ENCODE results near the gene LRP6. TPM values are rescaled to one million over a fixed set of nuclear protein-coding genes. Genes with fewer than 3 reads are reported as not detected.
A peak's percentile ranks its signal among the peaks of the same experiment; 100 is the strongest.

Gene LRP6
- total RNA-seq, 1 donor from 2014 or later = 41.9 TPM

DNA sequence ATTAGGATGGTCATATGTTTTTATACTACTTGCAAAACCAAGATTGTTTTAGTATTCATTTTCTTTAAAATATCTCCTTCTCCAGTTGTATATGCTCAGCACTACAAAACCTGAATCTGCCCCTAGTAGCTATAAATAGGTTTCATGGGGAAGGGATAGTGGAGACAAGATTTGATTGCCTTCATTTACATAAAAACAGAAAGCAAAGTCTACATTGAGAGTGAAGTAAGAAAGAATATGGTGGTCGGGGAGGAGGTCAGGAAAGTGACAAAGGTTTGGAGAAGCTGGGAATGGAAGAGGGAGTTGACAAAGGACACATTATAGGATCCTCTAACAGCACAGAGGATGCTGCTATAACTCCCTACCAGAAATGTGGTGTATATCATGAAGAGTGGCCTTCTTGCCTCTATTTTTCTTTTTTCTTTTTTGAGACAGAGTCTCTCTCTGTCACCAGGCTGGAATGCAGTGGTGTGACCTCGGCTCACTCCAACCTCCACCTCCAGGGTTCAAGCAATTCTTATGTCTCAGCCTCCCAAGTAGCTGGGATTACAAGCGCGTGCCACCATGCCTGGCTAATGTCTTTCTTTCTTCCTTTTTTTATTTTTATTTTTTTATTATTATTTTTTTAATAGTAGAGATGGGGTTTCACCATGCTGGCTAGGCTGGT is 6.6 kb upstream of the LRP6 start:
- no peaks in the 10 kb centered on the region for H3K9me3 Mint-ChIP-seq (ENCODE audit: unreplicated experiment)
- TF ChIP-seq, protein P1, sequence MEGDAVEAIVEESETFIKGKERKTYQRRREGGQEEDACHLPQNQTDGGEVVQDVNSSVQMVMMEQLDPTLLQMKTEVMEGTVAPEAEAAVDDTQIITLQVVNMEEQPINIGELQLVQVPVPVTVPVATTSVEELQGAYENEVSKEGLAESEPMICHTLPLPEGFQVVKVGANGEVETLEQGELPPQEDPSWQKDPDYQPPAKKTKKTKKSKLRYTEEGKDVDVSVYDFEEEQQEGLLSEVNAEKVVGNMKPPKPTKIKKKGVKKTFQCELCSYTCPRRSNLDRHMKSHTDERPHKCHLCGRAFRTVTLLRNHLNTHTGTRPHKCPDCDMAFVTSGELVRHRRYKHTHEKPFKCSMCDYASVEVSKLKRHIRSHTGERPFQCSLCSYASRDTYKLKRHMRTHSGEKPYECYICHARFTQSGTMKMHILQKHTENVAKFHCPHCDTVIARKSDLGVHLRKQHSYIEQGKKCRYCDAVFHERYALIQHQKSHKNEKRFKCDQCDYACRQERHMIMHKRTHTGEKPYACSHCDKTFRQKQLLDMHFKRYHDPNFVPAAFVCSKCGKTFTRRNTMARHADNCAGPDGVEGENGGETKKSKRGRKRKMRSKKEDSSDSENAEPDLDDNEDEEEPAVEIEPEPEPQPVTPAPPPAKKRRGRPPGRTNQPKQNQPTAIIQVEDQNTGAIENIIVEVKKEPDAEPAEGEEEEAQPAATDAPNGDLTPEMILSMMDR (IDR thresholded peaks at IDR 0.05) = no peak
- DNase-seq (ENCODE audit: extremely low spot score, unreplicated experiment) = no peak
- no peaks in the 10 kb centered on the region for H3K27me3 Mint-ChIP-seq (ENCODE audit: unreplicated experiment)
- H3K4me3 Mint-ChIP-seq (ENCODE audit: unreplicated experiment) = no peak overlapping the region
- H3K27ac Mint-ChIP-seq (ENCODE audit: unreplicated experiment) = no peak overlapping the region
- H3K36me3 Mint-ChIP-seq (ENCODE audit: unreplicated experiment) = no peaks in the 10 kb centered on the region
- peaks cover 11% of the 10 kb centered on the region for H3K4me1 Mint-ChIP-seq (ENCODE audit: unreplicated experiment)

DNA sequence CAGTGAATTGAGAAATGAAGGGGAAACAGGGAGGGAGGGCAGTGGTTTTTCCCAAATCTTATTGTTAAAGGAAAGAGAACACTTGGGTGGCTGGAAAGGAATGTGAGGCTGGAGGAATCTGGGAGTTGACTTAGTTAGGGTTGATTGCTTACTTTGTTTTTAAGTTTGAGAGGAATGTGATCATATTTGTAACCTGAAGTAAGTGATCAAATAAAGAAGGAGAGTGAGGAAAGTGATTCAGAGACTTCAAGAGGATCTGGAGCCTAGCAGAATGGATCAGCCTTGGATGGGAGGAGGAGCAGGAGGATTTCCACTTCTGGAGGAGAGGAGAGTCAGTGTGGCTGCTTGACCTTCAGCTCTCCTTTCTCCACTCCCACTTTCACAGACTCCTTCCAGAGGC is 6.0 kb upstream of the LRP6 start:
- Mint-ChIP-seq H3K4me1 (ENCODE audit: unreplicated experiment) (peaks cover 11% of the 10 kb centered on the region), H3K4me3 (ENCODE audit: unreplicated experiment) (no peak overlapping the region), H3K27me3 (ENCODE audit: unreplicated experiment) (no peaks in the 10 kb centered on the region), H3K36me3 (ENCODE audit: unreplicated experiment) (no peaks in the 10 kb centered on the region), H3K27ac (ENCODE audit: unreplicated experiment) (peak overlapping the region; percentile 39), H3K9me3 (ENCODE audit: unreplicated experiment) (no peaks in the 10 kb centered on the region)
- TF ChIP-seq, protein P1 (IDR thresholded peaks at IDR 0.05) = no peak
- DNase-seq (ENCODE audit: extremely low spot score, unreplicated experiment) = no peak

DNA sequence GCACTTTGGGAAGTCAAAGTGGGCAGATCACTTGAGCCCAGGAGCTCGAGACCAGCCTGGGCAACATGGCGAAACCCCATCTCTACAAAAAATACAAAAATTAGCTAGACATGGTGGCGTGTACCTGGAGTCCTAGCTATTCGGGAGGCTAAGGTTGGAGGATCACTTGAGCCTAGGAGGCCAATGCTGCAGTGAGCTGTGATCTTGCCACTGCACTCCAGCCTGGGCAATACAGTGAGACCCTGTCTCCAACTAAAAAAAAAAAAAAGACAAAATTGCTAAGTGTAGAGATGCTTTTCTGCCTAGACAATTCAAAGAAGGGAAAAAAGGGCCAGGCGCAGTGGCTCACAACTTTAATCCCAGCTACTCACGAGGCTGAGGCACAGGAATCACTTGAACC is 3.4 kb upstream of the LRP6 start:
- no peak overlapping the region for H3K4me3 Mint-ChIP-seq (ENCODE audit: unreplicated experiment)
- TF ChIP-seq, protein P1 (IDR thresholded peaks at IDR 0.05) = no peak
- no peaks in the 10 kb centered on the region for H3K27me3 Mint-ChIP-seq (ENCODE audit: unreplicated experiment)
- H3K27ac Mint-ChIP-seq (ENCODE audit: unreplicated experiment) = no peak overlapping the region
- DNase-seq (ENCODE audit: extremely low spot score, unreplicated experiment) = no peak
- H3K36me3 Mint-ChIP-seq (ENCODE audit: unreplicated experiment) = no peaks in the 10 kb centered on the region
- peaks cover 18% of the 10 kb centered on the region for H3K4me1 Mint-ChIP-seq (ENCODE audit: unreplicated experiment)
- no peaks in the 10 kb centered on the region for H3K9me3 Mint-ChIP-seq (ENCODE audit: unreplicated experiment)

DNA sequence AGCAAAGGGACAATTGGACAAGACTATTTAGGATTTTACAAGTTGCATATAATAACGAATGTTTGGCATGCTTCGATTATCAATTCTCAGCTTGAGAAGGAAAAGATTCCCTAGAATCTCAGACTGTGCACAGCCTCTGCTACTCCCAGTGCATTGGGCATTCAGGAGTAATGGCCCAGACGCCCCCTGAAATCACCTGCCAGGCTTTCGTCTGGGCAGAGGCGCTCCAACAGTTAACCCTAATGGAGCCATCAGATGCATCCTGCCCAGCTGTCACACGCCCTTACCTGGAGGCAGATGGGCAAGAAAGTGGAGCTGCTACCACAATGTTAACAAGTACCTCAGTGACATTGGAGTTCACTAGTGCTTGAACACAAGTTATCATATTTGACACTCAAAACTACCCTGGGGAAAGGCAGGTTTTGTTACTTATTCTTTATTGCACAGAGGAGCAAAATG is 927 bp upstream of the LRP6 start:
- H3K27me3 Mint-ChIP-seq (ENCODE audit: unreplicated experiment) = no peaks in the 10 kb centered on the region
- peaks cover 29% of the 10 kb centered on the region for H3K4me1 Mint-ChIP-seq (ENCODE audit: unreplicated experiment)
- H3K9me3 Mint-ChIP-seq (ENCODE audit: unreplicated experiment) = no peaks in the 10 kb centered on the region
- H3K36me3 Mint-ChIP-seq (ENCODE audit: unreplicated experiment) = no peaks in the 10 kb centered on the region
- DNase-seq (ENCODE audit: extremely low spot score, unreplicated experiment) = no peak
- H3K27ac Mint-ChIP-seq (ENCODE audit: unreplicated experiment) = peak overlapping the region; percentile 99
- TF ChIP-seq, protein P1 (IDR thresholded peaks at IDR 0.05) = no peak
- peak overlapping the region; percentile 85 for H3K4me3 Mint-ChIP-seq (ENCODE audit: unreplicated experiment)

DNA sequence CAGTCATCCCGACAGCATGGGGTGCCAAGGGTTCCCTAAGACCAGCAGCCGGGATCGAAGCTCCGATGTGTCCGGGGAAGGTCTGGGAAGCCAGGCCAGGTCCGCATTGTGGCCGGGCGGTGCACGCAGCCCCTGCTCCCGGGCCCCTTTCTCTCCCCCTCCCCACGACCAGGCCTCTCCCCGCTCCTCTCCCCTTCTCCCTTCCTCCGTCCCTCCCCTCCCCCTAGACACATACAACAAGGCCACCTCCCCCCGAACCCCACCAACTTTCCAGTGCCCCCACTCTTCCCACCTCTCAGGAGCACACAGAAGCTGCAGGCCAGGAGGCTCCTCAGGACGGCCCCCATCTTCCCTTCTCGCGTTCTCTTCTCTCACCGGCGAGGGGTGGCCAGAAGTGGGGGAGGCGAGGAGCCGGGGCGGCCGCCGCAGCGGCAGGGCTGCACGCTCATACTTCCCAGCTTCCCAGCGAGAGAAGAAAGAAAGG is 413 bp downstream of the LRP6 start:
- no peaks in the 10 kb centered on the region for H3K9me3 Mint-ChIP-seq (ENCODE audit: unreplicated experiment)
- no peak for DNase-seq (ENCODE audit: extremely low spot score, unreplicated experiment)
- H3K4me3 Mint-ChIP-seq (ENCODE audit: unreplicated experiment) = peak overlapping the region; percentile 85
- H3K27ac Mint-ChIP-seq (ENCODE audit: unreplicated experiment) = peak overlapping the region; percentile 99
- H3K36me3 Mint-ChIP-seq (ENCODE audit: unreplicated experiment) = no peaks in the 10 kb centered on the region
- TF ChIP-seq, protein P1 (IDR thresholded peaks at IDR 0.05) = no peak
- H3K27me3 Mint-ChIP-seq (ENCODE audit: unreplicated experiment) = no peaks in the 10 kb centered on the region
- peaks cover 31% of the 10 kb centered on the region for H3K4me1 Mint-ChIP-seq (ENCODE audit: unreplicated experiment)
